HG03064 (cell line): ENCODE measurements around the gene REV3L.
A peak's percentile ranks its signal among the peaks of the same experiment; 100 is the strongest.
"Not testable (repeated sequence)": the region's sequence is repeated elsewhere in the genome, so short reads cannot be mapped to it uniquely, and the experiment has no call there.

ENCODE experiments used
- ATAC-seq: cut with Tn5 transposase; IDR thresholded peaks from one replicate; pipeline ENCODE4 v1.9.1; 2021; ENCODE audit warnings: low read depth; ENCODE audit not compliant: unreplicated experiment

The REV3L gene

GRCh38 chr6:111494951-111495635, 12.1 kb upstream of the REV3L start:
- ATAC-seq = no peak

GRCh38 chr6:111492499-111492898, 9.5 kb upstream of the REV3L start:
- ATAC-seq = no peak

GRCh38 chr6:111490067-111490466, 7.0 kb upstream of the REV3L start:
- no peak for ATAC-seq

- ATAC-seq = peak; percentile 29
These were observed 4.6 kb upstream of the REV3L start for GRCh38 chr6:111487661-111488060.

- no peak for ATAC-seq
These were observed 3.9 kb upstream of the REV3L start for GRCh38 chr6:111486921-111487320.

GRCh38 chr6:111486475-111486874, 3.5 kb upstream of the REV3L start:
- no peak for ATAC-seq

GRCh38 chr6:111485342-111485741, 2.3 kb upstream of the REV3L start:
- no peak for ATAC-seq

- no peak for ATAC-seq
These were observed 1.6 kb upstream of the REV3L start for GRCh38 chr6:111484633-111484930.

- ATAC-seq = peak; percentile 42
These were observed 966 bp upstream of the REV3L start for GRCh38 chr6:111483736-111484632.

GRCh38 chr6:111482188-111482958, 645 bp downstream of the REV3L start:
- peak; percentile 18 for ATAC-seq

- no peak for ATAC-seq
These were observed 1.2 kb downstream of the REV3L start for GRCh38 chr6:111481836-111482187.

- no peak for ATAC-seq
These were observed 1.8 kb downstream of the REV3L start for GRCh38 chr6:111480988-111481822.

GRCh38 chr6:111478749-111479148, 4.3 kb downstream of the REV3L start:
- ATAC-seq = peak; percentile 25

GRCh38 chr6:111478064-111478476, 4.9 kb downstream of the REV3L start:
- no peak for ATAC-seq

GRCh38 chr6:111477481-111477938, 5.5 kb downstream of the REV3L start:
- ATAC-seq = no peak

GRCh38 chr6:111476061-111476460, 7.0 kb downstream of the REV3L start:
- not testable (repeated sequence) for ATAC-seq

GRCh38 chr6:111474771-111475170, 8.2 kb downstream of the REV3L start:
- ATAC-seq = no peak

- ATAC-seq = no peak
These were observed 8.9 kb downstream of the REV3L start for GRCh38 chr6:111474106-111474505.

- ATAC-seq = no peak
These were observed 10.0 kb downstream of the REV3L start for GRCh38 chr6:111472933-111473435.

- ATAC-seq = no peak
These were observed 11.1 kb downstream of the REV3L start for GRCh38 chr6:111471958-111472357.
